Type B pancreatic cell (in vitro differentiated cells): ENCODE measurements around the gene RIF1. TPM values are rescaled to one million over a fixed set of nuclear protein-coding genes. Genes with fewer than 3 reads are reported as not detected.

Experiments used
- DNase-seq: peaks from one replicate; pipeline ENCODE4 v3.0.0; 2021; ENCODE audit warnings: mixed read lengths; ENCODE audit not compliant: unreplicated experiment; ENCODE audit errors: extremely low spot score
- H3K27ac Mint-ChIP-seq: 2 replicates; pipeline ENCODE4 v1.8.0; 2021; ENCODE audit warnings: mild to moderate bottlenecking, mixed read lengths
- H3K27me3 Mint-ChIP-seq: 2 replicates; pipeline ENCODE4 v1.8.0; 2021; ENCODE audit warnings: mixed read lengths
- H3K36me3 Mint-ChIP-seq: 2 replicates; pipeline ENCODE4 v1.8.0; 2021; ENCODE audit warnings: mixed read lengths
- H3K4me1 Mint-ChIP-seq: one replicate; pipeline ENCODE4 v1.8.0; 2021; ENCODE audit warnings: mixed read lengths; ENCODE audit not compliant: unreplicated experiment
- H3K4me3 Mint-ChIP-seq: 2 replicates; pipeline ENCODE4 v1.8.0; 2021; ENCODE audit warnings: mild to moderate bottlenecking, mixed read lengths
- H3K9me3 Mint-ChIP-seq: 2 replicates; pipeline ENCODE4 v1.8.0; 2021; ENCODE audit warnings: mixed read lengths
- total RNA-seq: library from RNA; stranded (reverse); gene quantifications from 2 replicates; pipeline ENCODE4 v1.2.1, GENCODE V29; 2021; ENCODE audit warnings: low replicate concordance
- TF ChIP-seq, protein P1 (sequence below): fragments of 200-600 bp; sonication (generic); conservative IDR thresholded peaks from 2 replicates; pipeline ENCODE4 v1.5.0; 2021; ENCODE audit warnings: antibody characterized with exemption, mild to moderate bottlenecking

RIF1 gene
- total RNA-seq, 1 donor from 2014 or later = 48.7 TPM

DNA sequence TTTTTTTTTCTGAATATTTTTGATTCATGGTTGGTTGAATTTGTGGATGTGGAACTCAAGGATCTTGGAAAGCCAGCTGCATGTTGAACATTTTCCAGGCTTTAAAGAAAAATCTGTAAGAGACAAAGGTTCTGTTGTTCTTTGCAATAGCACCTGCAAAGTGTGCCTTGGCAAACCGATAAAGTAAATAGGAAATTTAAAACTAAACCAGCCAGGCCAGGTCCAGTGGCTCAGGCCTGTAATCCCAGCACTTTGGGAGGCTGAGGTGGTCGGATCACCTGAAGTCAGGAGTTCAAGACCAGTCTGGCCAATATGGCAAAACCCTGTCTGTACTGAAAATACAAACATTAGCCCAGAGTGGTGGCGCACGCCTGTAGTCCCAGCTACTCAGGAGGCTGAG is 74.4 kb downstream of the RIF1 start:
- H3K27me3 Mint-ChIP-seq = no peaks in the 10 kb centered on the region
- DNase-seq = no peak
- H3K9me3 Mint-ChIP-seq = no peaks in the 10 kb centered on the region
- TF ChIP-seq, protein P1, sequence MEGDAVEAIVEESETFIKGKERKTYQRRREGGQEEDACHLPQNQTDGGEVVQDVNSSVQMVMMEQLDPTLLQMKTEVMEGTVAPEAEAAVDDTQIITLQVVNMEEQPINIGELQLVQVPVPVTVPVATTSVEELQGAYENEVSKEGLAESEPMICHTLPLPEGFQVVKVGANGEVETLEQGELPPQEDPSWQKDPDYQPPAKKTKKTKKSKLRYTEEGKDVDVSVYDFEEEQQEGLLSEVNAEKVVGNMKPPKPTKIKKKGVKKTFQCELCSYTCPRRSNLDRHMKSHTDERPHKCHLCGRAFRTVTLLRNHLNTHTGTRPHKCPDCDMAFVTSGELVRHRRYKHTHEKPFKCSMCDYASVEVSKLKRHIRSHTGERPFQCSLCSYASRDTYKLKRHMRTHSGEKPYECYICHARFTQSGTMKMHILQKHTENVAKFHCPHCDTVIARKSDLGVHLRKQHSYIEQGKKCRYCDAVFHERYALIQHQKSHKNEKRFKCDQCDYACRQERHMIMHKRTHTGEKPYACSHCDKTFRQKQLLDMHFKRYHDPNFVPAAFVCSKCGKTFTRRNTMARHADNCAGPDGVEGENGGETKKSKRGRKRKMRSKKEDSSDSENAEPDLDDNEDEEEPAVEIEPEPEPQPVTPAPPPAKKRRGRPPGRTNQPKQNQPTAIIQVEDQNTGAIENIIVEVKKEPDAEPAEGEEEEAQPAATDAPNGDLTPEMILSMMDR = no peak
- H3K36me3 Mint-ChIP-seq = peaks cover 29% of the 10 kb centered on the region
- H3K27ac Mint-ChIP-seq = no peak overlapping the region
- no peak overlapping the region for H3K4me3 Mint-ChIP-seq
- no peaks in the 10 kb centered on the region for H3K4me1 Mint-ChIP-seq

DNA sequence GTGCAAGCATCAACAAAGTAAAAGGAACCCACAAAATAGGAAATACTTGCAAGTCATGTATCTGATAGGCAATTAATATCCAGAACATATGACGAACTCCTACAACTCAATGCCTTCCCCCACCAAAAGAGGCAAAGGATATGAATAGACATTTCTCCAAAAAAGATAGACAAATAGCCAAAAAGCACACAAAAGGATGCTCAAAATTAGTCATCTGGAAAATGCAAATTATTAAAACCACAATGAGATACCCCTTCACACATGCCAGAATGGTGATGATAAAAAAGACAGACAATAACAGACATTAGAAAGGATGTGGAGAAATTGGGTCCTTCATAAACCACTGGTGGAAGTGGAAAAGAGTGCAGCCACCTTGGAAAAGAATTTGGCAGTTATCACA is 76.4 kb downstream of the RIF1 start:
- TF ChIP-seq, protein P1 = no peak
- peaks cover 24% of the 10 kb centered on the region for H3K36me3 Mint-ChIP-seq
- no peaks in the 10 kb centered on the region for H3K4me1 Mint-ChIP-seq
- H3K27ac Mint-ChIP-seq = no peak overlapping the region
- no peaks in the 10 kb centered on the region for H3K9me3 Mint-ChIP-seq
- H3K4me3 Mint-ChIP-seq = no peak overlapping the region
- DNase-seq = no peak
- H3K27me3 Mint-ChIP-seq = no peaks in the 10 kb centered on the region

DNA sequence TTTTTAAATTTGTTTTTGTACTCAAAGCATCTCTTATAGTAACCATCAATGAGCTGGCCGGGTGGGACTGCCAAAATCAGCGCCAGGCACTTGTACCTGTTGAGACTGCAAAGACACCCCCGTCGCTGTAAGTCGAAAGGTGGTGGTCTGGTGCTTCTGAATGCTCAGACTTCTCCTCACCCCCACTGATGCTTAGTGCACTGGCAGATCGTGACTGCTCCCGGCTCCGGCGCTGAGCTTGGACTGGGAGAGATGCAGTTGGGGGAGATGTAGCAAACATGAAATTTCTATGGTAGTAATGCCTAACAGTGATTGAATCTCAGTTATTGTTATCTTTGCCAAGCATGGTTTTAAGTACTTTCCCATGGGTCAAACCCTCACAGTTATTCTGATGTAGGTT is 80.6 kb downstream of the RIF1 start:
- H3K4me3 Mint-ChIP-seq = no peak overlapping the region
- H3K4me1 Mint-ChIP-seq = no peaks in the 10 kb centered on the region
- no peaks in the 10 kb centered on the region for H3K27me3 Mint-ChIP-seq
- H3K27ac Mint-ChIP-seq = no peak overlapping the region
- no peak for DNase-seq
- H3K9me3 Mint-ChIP-seq = no peaks in the 10 kb centered on the region
- TF ChIP-seq, protein P1 = no peak
- H3K36me3 Mint-ChIP-seq = peaks cover 9% of the 10 kb centered on the region

DNA sequence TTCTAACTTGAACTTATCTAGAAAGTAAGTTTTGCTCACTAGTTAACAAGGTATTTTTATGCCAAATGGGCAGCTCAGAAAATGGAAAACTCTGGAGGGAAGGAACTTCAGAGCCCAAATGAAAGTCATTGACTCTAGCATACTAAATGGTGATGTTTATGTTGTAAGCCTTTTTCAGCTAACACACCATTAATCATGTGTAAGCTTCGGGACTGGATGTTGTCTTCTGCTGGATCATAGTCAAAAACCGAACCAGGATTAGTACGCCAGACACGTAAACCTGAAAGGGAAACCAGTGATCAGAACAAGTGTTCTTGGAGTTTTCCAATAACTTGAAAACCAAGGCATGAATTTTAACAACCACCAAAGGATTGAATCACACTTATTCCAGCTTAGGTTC is 81.8 kb downstream of the RIF1 start:
- Mint-ChIP-seq H3K9me3 (no peaks in the 10 kb centered on the region), H3K36me3 (peaks cover 7% of the 10 kb centered on the region)

DNA sequence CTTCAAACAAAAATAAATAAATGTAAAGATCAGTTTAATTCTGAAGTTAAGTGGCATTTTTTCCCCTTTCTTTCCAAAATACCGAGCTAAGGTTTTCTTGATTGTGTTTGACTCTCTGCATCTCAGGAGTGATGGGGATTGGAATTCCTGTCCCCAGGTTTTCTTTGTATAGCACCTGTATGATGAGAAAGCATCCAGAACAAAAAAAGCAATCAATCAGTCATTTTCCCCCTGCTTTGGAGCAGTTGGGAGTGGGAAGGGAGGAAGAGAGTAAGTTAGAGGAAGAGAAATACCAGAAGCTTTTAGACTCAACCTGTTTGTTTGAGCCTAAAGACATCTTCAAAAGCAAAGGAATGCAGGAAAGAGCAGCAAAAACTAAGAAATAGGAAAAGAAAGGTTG is 88.5 kb downstream of the RIF1 start:
- Mint-ChIP-seq H3K36me3 (no peaks in the 10 kb centered on the region), H3K4me1 (no peaks in the 10 kb centered on the region), H3K9me3 (no peaks in the 10 kb centered on the region), H3K27ac (no peak overlapping the region), H3K27me3 (no peaks in the 10 kb centered on the region), H3K4me3 (no peak overlapping the region)
- TF ChIP-seq, protein P1 = no peak
- DNase-seq = no peak

More for the DNA sequence above, 81.8 kb downstream of the RIF1 start:
- TF ChIP-seq, protein P1 = no peak
- no peaks in the 10 kb centered on the region for H3K27me3 Mint-ChIP-seq
- DNase-seq = no peak
- H3K27ac Mint-ChIP-seq = no peak overlapping the region
- no peak overlapping the region for H3K4me3 Mint-ChIP-seq
- no peaks in the 10 kb centered on the region for H3K4me1 Mint-ChIP-seq

DNA sequence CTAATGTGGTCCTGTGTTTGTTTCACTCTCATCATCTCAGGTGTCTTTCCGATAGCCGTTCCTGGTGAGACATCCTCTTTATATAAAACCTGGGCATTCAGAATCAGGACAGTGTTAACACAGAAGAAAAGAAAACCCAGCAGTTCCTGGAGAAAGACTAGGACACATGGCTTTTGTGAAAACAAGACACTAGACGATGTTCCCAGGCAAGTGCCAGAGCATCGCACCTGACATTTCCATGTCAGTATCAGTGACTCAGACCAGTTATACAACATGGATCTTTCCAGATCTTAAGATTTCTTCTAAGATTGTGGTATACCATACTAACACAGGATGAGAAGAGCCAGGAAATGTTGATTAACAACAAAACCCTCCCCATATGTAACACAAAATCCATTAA is 96.5 kb downstream of the RIF1 start:
- Mint-ChIP-seq H3K9me3 (no peaks in the 10 kb centered on the region), H3K27ac (no peak overlapping the region), H3K27me3 (no peaks in the 10 kb centered on the region), H3K36me3 (no peaks in the 10 kb centered on the region), H3K4me1 (no peaks in the 10 kb centered on the region), H3K4me3 (no peak overlapping the region)
- TF ChIP-seq, protein P1 = no peak
- no peak for DNase-seq
